Ishikawa (cell line): ENCODE data around the gene STX4.

Source experiments
- CEBPB ChIP-seq: IDR thresholded peaks from 2 replicates; pipeline ENCODE4 v1.6.1; 2012
- CREB1 ChIP-seq: IDR thresholded peaks from 2 replicates; pipeline ENCODE4 v1.6.1; 2012; ENCODE audit warnings: low read depth
- EGR1 ChIP-seq: IDR thresholded peaks from 2 replicates; pipeline ENCODE4 v1.6.1; 2012
- EP300 ChIP-seq: IDR thresholded peaks from 2 replicates; pipeline ENCODE4 v1.6.1; 2012; ENCODE audit warnings: borderline replicate concordance
- FOXM1 ChIP-seq: IDR thresholded peaks from 2 replicates; pipeline ENCODE4 v1.6.1; 2012; ENCODE audit warnings: low read depth, borderline replicate concordance
- MAX ChIP-seq: IDR thresholded peaks from 2 replicates; pipeline ENCODE4 v1.6.1; 2012
- NFIC ChIP-seq: IDR thresholded peaks from 2 replicates; pipeline ENCODE4 v1.6.1; 2012
- RAD21 ChIP-seq: IDR thresholded peaks from 2 replicates; pipeline ENCODE4 v1.6.1; 2012; ENCODE audit warnings: low read depth
- REST ChIP-seq: IDR thresholded peaks from 2 replicates; pipeline ENCODE4 v1.6.1; 2012; ENCODE audit warnings: low read depth, mild to moderate bottlenecking
- TAF1 ChIP-seq: IDR thresholded peaks from 2 replicates; pipeline ENCODE4 v1.6.1; 2012; ENCODE audit warnings: low read depth, mild to moderate bottlenecking
- TCF12 ChIP-seq: IDR thresholded peaks from 2 replicates; pipeline ENCODE4 v1.6.1; 2012; ENCODE audit warnings: low read depth
- TEAD4 ChIP-seq: IDR thresholded peaks from 2 replicates; pipeline ENCODE4 v1.6.1; 2012
- YY1 ChIP-seq: IDR thresholded peaks from 2 replicates; pipeline ENCODE4 v1.6.1; 2012; ENCODE audit warnings: low read depth
- ZBTB7A ChIP-seq: IDR thresholded peaks from 2 replicates; pipeline ENCODE4 v1.6.1; 2012; ENCODE audit warnings: low read depth

GRCh38 chr16:31084584-31085302 lies 51.4 kb downstream of the STX4 start:
- TF ChIP-seq MAX (no peak), CEBPB (no peak), EGR1 (no peak), TEAD4 (no peak), REST (no peak), EP300 (no peak), NFIC (no peak), RAD21 (no peak), TCF12 (no peak), CREB1 (no peak), ZBTB7A (no peak), YY1 (no peak), FOXM1 (no peak), TAF1 (no peak)
